GM10266 (cell line): ENCODE measurements around the gene ATN1.

Experiments used
- DNase-seq: peaks from one replicate; pipeline ENCODE4 v3.0.0; 2012; ENCODE audit errors: extremely low spot score
- TF ChIP-seq, protein P1 (sequence below): IDR thresholded peaks from 2 replicates; pipeline ENCODE4 v1.5.1; 2012; ENCODE audit warnings: mild to moderate bottlenecking, low read depth; ENCODE audit not compliant: control insufficient read depth, insufficient read depth; ENCODE audit errors: missing control alignments

ATN1 gene

DNA sequence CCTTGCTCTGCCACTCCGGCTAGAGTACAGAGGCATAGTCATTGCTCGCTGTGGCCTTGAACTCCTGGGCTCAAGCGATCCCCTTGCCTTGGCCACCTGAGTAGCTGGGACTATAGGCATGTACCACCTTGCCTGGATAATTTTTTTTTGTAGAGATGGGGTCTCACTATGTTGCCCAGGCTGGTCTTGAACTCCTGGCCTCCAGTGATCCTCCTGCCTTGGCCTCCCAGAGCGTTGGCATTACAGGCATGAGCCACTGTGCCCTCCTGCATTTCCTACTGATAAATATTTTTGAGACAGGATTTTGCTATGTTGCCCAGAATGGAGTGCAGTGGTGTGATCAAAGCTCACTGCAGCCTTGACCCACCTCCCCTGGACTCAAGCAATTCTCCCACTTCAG is 52.3 kb downstream of the ATN1 start:
- DNase-seq = no peak
- TF ChIP-seq, protein P1, sequence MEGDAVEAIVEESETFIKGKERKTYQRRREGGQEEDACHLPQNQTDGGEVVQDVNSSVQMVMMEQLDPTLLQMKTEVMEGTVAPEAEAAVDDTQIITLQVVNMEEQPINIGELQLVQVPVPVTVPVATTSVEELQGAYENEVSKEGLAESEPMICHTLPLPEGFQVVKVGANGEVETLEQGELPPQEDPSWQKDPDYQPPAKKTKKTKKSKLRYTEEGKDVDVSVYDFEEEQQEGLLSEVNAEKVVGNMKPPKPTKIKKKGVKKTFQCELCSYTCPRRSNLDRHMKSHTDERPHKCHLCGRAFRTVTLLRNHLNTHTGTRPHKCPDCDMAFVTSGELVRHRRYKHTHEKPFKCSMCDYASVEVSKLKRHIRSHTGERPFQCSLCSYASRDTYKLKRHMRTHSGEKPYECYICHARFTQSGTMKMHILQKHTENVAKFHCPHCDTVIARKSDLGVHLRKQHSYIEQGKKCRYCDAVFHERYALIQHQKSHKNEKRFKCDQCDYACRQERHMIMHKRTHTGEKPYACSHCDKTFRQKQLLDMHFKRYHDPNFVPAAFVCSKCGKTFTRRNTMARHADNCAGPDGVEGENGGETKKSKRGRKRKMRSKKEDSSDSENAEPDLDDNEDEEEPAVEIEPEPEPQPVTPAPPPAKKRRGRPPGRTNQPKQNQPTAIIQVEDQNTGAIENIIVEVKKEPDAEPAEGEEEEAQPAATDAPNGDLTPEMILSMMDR = no peak

DNA sequence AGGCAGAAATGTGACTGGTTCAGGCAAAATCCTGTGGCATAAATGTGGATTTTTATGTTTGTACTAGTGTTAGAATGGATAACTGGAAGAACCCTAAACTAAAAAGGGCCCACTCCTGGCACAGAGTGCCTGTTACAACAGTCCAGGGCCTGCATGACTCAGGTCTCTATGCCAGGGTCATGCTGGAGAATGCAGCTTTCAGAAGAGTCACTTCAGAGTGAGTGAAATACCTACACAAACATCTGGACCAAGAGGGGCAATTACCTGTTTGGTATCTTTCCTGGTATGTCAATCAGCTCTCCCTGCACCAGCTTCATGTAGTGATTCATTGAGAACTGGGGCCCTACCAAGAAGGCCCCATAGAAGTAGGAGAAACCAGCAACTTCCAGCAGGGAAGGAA is 53.0 kb downstream of the ATN1 start:
- TF ChIP-seq, protein P1 = no peak
- DNase-seq = no peak

DNA sequence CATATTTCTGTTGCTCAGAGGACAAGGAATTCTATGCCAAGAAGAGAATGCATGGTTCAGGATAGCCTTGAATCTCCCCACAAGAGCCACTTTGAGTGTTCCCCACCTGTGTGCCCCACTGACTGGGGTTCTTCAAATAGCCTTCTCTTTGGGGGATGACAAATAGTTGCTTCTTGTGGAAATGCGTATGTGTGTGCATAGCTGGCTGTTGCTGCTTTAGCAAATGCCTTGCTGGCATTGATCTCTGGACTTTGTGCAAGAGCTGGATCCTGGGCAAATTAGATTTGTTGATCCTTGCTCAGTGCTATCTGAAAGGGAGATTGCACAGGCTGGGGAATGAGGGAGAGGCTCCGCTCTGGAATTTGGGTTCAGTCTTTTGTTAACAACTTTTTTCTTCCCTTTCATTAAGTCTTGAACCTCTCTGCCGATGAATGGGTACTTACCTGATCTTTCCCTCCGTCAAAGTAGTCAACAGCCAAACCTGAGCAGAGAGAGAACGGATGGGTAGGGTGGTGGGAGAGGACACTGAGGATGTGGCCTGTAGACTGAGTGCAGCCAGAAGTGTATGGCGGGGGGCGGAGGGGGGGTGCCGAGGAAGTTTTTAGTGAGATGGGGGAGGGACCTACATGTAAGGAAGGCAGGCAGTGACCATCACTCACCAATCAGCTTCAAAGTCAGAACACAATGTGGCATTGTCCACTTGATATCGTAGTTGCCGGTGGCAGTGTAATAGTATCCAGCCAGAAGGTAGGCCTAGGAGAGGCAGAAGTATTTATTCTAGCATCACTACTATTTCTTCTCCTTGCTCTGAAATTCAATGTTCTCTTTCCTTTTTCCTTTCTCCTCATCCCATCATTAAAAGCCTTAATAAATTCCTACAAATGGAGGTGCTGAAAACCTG is 53.6 kb downstream of the ATN1 start:
- DNase-seq = no peak
- TF ChIP-seq, protein P1 = no peak

DNA sequence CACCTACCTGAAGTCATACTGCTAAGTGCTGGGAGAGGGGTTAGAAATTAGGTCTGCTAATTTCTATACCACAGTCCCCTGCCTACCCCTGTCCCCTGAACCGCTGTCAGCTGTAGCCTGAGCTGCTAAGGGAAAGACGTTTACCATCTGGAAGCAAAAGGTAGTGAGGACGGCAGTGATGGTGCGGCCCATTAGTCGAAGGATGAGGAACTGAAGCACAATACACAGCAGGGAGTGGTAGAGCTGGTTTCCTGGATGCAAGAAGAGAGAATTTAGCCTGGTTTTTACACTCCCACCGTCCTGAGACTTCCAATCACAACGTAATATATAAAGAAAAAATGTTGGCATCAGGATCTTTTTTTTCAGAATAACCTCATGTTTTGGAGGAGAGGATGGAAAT is 54.8 kb downstream of the ATN1 start:
- DNase-seq = no peak
- TF ChIP-seq, protein P1 = no peak

DNA sequence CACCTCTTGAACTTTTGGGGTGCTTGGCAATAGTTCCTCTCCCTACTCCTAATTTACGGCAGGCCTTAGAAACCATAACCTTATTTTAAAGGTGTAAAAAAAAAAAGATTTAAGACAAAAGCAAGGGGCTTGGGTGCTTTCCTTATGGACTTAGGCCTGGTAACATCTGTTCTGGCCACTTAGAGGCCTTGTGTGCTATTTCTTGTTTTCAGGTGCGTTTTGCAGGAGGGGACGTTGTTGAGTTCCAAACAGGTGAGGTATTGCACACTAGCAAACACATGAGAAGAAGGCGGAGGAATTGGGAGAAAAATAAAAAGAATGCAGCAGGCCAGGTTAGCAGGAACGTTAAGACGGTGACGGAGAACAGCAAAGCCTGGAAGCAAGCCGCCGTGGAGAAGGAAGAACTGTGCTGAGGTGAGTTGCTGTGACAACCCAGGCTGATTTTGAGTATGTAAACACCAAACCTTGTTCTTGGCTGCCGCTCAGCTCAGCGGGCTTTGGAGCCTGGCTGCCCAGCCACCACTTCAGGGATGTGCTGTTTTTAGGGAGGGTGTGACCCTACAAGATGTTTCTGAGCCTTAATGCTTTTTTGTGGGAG is 60.3 kb downstream of the ATN1 start:
- TF ChIP-seq, protein P1 = no peak
- no peak for DNase-seq
